Epithelial cell of proximal tubule (primary cell): Measurements from ENCODE around the gene SRP9. TPM values are rescaled to one million over a fixed set of nuclear protein-coding genes. Genes with fewer than 3 reads are reported as not detected.
A peak's percentile ranks its signal among the peaks of the same experiment; 100 is the strongest.
"Not testable (repeated sequence)": the region's sequence is repeated elsewhere in the genome, so short reads cannot be mapped to it uniquely, and the experiment has no call there.

Source experiments
- DNase-seq: peaks from one replicate; pipeline ENCODE4 v3.0.0-alpha.2; 2011; ENCODE audit warnings: low read depth
- H3K4me3 ChIP-seq: 2 replicates; pipeline ENCODE4 v1.5.1; 2011; ENCODE audit warnings: low read depth, mild to moderate bottlenecking, low read length
- total RNA-seq: library from RNA; depleted of rRNA; stranded (reverse); fragments of >200 nt; gene quantifications from 2 replicates; pipeline ENCODE4 v1.2.3, GENCODE V29; 2015
- TF ChIP-seq, protein P1 (sequence below): conservative IDR thresholded peaks from 2 replicates; pipeline ENCODE4 v1.5.1; 2012; ENCODE audit warnings: low read depth, mild to moderate bottlenecking, low read length

SRP9 gene
- total RNA-seq, 1 donor from 2014 or later = 313 TPM

DNA sequence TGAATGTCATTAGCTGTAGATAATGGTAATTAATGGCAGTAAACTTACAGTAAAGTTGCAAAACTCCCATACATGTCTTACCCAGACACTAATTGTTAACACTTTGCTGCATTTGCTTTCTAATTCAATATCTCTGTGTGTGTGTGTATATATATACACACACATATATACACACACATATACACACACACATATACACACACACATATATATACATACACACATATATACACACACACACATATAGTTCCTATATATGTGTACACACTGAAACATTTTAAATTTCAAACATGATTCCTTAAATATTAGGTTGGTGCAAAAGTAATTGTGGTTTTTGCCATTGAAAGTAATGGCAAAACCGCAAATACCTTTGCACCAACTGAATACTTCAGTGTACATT lies 28.6 kb downstream of the SRP9 start:
- no peak overlapping the region for H3K4me3 ChIP-seq
- TF ChIP-seq, protein P1, sequence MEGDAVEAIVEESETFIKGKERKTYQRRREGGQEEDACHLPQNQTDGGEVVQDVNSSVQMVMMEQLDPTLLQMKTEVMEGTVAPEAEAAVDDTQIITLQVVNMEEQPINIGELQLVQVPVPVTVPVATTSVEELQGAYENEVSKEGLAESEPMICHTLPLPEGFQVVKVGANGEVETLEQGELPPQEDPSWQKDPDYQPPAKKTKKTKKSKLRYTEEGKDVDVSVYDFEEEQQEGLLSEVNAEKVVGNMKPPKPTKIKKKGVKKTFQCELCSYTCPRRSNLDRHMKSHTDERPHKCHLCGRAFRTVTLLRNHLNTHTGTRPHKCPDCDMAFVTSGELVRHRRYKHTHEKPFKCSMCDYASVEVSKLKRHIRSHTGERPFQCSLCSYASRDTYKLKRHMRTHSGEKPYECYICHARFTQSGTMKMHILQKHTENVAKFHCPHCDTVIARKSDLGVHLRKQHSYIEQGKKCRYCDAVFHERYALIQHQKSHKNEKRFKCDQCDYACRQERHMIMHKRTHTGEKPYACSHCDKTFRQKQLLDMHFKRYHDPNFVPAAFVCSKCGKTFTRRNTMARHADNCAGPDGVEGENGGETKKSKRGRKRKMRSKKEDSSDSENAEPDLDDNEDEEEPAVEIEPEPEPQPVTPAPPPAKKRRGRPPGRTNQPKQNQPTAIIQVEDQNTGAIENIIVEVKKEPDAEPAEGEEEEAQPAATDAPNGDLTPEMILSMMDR = no peak
- no peak for DNase-seq

DNA sequence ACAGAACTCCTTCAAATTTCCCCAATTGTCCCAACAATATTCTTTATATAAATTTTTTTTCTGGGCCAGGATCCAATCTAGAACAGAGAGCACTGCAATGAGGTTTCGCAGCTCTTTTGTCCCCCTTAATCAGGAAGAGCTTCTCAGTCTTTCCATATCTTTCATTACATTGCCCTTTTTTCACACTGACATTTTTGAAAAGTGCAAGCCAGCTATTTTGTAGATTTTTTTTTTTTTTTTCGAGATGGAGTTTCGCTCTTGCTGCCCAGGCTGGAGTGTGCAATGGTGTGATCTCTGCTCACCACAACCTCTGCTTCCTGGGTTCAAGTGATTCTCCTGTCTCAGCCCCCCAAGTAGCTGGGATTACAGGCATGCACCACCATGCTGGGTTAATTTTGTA lies 29.1 kb downstream of the SRP9 start:
- DNase-seq, H3K4me3 ChIP-seq: not testable (repeated sequence)

DNA sequence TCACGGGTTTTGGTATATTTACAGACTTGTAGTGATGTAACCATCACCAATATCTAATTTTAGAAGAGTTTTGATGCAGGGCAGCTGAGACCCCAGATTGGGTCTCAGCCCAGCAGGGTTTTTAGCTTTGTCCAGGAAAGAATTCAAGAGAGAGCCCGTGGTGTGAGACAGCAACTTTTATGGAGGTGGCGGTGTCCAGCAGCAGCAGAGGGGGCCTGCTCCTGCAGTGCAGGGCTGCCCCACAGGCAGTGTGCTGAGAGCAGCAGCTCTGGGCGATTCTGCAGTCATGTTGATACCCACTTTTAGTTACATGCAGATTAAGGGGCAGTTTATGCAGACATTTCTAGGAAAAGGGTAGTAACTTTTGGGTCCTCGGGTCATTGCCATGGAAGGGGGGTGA lies 30.5 kb downstream of the SRP9 start:
- H3K4me3 ChIP-seq = no peak overlapping the region
- DNase-seq = no peak
- TF ChIP-seq, protein P1 = no peak

DNA sequence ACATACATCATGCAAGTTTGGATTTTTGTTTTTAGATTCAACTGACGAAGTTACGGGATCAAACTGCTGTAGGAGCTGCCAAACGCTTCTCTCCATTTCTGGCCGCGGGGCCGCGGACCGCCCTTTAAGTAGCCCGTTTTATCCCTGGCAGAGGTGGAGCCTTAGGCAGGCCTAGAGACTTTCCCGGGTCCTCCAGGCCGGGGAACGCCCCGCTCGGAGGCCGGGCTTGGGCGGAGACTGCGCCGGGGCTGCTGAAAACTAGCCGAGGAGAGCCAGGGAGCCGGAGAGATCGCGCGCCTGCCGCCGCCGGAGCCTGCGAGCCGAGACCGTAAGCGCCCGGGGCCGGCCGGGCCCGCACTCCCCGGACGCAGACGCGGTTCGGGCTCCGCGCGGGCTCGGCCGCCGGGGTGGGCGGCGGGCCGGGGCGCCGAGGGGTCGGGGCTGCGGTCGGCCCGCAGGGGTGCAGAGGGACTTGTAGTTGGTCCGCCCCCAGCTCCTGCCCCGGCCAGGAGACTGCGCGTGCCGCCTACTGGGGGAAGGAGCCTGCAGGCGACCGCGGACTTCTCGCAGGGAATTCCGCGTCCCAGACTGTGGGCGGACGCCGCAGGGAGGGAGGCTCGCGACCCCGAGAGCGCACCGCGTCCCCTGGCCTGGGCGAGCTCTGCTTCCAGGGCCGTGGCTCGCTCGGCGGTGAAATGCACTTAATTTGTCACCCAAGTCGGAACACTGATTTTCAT lies 32.4 kb downstream of the SRP9 start, which contains the start of gene EPHX1:
TSS of gene EPHX1 (plus strand) at position 283 of the 737 bp plus-strand sequence. CDS start 18,606 bp downstream, outside the sequence.
- peak within 1 kb of the TSS; percentile 78 for H3K4me3 ChIP-seq
- TF ChIP-seq, protein P1 = no peak
- no peak for DNase-seq

DNA sequence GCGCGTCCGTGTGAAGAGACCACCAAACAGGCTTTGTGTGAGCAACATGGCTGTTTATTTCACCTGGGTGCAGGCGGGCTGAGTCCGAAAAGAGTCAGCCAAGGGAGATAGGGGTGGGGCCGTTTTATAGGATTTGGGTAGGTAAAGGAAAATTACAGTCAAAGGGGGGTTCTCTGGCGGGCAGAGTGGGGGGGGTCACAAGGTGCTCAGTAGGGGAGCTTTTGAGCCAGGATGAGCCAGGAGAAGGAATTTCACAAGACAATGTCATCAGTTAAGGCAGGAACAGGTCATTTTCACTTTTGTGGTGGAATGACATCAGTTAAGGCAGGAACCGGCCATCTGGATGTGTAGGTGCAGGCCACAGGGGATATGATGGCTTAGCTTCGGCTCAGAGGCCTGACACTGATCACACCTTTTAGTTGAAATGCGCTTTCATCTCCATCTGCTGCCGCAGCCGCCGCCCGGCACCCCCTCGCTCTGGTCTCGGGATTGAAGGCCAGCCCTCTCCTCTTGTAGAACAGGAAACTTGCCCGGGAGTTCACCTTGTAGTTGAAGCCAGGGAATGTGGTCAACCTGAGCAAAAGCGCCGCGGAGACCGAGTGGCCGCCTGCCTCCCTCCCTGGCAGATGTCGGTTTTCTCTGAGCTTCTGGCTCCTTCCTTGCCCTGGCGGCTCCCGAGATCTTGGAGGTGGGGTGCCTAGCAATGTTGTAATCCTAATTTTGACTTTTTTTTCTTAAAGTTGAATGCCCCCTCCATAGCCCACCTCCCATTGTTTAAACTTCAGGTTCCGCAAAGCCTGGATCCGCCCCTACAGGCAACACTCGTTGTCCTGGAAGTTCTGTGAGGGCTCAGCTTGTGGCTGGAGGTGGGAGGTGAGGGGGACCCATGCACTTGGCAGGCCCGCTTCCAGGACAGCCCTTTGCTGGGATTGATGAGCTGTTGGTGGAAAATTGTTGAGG lies 33.2 kb downstream of the SRP9 start:
- not testable (repeated sequence) for DNase-seq

DNA sequence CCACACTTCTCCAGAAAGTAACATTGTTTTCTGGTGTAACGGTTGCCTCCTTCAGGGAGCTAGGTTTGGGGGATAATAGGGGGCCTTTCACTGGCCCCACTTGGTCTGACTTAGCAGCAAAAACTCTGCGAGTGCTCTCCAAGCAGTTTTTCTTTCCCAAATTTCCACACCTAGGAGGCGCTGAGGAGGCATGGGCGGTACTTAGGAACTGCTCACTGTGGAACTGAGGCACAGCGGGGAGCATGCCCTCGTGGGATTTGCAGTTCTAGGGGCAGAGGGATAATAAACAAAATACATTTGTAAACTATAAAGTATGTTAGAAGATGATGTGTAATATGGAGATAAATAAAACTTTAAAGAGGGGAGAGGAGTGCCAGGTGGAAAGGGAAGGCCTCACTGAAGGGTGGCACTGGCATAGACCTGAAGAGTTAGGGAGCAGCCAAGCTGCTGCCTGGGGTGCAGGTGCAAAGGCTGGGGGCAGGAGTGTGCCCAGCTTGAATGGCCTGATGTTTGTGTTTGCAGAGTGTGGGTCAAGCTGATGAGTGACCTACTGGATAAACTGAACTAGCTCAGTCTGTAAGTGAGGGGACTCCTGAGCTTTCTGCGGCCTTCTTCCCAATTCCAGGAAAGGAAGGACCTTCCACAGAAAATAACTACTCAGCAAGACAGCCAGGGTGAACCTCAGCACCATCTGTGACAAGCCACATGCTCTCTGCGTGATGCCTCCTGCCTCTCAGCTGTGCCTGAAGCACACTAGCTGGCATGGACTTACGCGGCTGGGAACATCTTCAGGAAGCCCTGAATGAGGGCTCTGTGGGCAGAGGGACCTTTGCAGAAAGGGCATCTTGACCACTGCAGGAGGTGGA lies 34.2 kb downstream of the SRP9 start:
- no peak for DNase-seq
- TF ChIP-seq, protein P1 = peak; percentile 55
- peak overlapping the region; percentile 78 for H3K4me3 ChIP-seq

More for the DNA sequence above, 33.2 kb downstream of the SRP9 start:
- peak overlapping the region; percentile 78 for H3K4me3 ChIP-seq

DNA sequence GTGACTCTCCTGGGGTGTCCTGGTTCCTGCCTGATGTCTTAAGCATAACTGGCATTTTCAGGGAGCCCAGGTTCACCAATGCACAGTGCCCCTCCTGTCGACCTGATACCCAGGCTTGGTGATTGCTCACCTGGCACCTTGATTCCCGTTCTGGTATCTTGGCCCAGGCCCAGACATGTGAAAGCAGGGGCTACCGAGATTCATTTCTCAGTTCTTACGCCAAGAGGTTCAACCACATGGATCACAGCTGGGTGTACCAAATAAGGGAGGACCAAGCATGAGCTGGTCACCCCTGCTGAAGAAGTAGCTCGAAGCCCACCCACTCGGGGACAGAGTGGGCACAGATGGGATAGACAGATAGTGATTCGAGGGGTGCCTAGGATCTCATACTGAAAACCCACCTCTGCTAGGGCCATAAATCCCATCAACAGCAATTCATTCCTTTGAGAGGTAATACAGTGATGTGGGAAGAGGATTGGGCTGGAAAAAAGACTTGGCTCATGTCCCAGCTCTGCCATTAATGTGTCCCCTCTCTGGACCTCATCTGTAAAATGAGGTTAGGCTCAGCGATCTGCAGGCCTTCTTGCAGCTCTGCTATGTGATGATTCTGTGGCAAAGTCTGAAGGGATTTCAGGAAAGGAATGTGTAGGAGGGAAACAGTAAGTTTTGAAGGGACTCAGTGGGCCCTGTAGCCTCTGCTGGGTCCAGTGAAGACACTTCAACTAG lies 35.0 kb downstream of the SRP9 start:
- TF ChIP-seq, protein P1 = no peak
- no peak for DNase-seq
- H3K4me3 ChIP-seq = no peak overlapping the region
